Stimulated activated CD8-positive, alpha-beta memory T cell treated with anti-CD3 and anti-CD28 coated beads, Interleukin-4, amount 100 ng/mL, for 48 hours (primary cell): ENCODE measurements around the gene NAP1L1.

ENCODE experiments used
- DNase-seq: peaks from one replicate; pipeline ENCODE4 v3.0.0-alpha.2; 2020

The NAP1L1 gene

DNA sequence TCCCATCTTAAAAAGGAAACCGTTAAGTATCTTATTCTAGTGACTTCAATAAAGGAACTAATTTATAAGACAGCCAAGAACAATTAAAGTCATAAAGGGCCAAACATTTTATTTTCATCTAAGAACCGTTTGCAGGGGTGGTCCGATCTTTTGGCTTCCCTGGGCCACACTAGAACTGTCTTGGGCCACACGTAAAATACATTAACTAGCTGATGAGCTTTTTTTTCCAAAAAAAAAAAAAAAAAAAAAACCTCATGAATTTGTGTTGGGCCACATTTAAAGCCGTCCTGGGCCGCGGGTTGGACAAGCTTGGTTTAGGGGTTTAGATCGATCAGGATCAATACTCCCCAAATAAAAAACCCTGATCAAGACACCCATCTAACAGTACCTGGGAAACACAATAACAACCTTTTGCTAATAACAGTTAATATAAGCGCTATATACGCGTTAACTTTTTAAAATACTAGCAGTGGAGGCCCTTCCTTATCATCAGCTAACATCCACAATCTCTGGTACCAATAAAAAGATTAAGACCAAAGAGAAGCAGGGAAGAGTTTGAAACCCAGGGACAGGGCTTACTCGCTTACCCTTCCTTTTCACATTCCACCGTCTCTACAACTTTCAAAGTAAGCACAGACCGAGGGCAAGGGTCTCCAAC lies 1.1 kb downstream of the NAP1L1 start:
- no peak for DNase-seq

DNA sequence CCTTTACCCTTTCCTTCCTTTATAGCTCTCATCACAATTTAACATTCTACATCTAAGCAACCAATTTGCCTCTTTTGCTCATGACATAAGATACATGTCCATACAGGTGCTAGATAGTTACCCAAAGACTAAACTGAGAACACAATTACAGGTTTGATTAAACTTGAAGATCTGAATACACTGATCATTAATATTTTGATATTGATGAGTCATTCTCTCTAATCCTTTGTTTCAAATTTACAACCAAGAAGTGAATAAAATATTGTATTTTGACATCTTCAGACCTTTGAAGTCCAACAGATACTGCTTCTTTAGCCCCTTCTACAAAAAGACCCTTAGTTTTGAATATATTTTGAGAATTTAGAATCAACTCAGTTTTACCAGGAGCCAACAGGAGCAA lies 2.6 kb downstream of the NAP1L1 start:
- DNase-seq, result no peak

DNA sequence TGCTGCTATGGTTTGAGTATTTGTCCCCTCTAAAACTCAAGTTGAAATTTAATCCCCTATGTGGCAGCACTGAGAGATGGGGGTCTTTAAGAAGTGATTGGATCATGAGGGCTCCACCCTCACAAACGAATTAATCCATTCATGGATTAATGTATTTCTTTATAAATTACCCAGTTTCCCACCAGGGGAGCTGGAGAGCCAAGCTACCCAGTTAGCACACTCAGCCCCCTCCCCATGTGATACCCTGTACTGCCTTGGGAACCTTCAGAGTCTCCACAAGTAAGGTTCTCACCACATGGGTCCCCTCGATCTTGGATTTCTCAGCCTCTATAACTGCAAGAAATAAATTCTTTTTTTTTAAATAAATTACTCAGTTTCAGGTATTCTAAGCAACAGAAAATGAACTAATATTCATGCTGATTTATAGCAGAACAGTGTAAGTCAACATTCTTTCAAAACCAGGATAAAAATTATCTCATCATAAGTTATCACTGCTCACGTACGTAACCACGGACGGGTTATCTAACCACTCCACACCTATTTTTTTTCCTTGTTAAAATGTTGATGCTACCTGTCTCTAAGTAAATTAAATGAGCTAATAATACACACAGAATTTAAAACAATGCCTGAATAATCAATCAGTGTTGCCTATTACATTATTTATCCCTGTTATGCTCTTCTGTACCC lies 3.6 kb downstream of the NAP1L1 start:
- no peak for DNase-seq

DNA sequence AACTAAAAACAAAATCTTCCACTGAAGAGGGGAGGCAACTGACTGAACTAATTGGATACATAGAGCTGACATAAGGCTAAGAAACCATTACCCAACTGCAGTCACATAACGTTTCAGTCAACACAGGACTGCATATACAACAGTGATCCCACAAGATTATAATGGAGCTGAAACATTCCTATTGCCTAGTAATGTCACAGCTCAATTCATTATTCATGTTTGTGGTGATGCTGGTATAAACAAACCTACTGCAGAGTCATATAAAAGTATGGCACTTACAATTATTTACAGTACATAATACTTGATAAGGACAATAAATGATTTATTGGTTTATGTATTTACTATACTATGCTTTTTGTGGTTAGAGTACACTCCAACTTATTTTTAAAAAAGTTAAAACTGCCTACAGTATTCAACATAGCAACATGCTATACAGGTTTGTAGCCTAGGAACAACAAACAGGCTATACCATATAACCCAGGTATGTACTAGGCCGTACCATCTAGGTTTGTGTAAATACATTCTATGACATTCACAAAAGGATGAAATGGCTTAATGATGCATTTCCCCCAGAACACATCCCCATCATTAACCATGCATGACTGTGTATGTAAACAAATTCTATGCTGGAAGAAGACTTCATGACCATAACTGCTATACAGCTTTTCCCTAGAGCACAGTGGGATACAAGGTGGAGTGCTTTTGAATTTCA lies 4.3 kb downstream of the NAP1L1 start:
- DNase-seq, result no peak

DNA sequence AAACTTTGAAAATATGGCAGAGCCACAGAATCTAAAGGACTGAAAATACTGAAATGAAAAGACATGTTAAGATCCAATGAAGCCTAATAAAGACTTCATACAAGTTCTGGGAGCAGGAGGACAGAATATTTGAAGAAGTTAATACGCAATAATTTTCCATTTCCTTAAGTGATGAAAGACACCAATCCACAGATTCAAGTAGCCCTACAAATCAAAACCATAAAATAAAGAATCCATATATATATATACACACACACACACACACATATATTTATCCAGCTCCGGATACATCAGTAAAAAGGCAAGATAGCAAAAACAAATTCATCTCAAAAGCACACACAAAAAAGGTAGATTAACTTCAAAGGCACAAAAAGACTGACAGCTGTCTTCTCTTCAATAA lies 5.7 kb downstream of the NAP1L1 start:
- no peak for DNase-seq

DNA sequence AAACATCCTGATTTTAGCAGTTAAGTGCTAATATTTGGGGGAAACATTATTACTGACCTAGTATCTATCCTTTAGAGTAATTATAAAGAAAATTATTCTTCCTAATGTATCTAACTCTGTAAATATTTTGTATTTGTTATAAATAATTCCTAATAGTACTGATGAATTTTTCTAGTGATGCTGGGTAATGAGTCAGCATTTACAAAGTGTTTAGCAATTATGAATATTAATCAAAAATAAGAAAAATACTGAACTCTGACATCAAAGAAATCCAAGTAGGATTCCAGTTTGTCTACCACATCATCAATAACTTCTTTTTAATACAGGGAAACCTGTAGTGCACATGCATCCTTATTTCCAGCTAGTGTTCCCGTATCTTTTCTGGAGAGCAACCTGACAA lies 9.0 kb downstream of the NAP1L1 start:
- DNase-seq, result no peak

DNA sequence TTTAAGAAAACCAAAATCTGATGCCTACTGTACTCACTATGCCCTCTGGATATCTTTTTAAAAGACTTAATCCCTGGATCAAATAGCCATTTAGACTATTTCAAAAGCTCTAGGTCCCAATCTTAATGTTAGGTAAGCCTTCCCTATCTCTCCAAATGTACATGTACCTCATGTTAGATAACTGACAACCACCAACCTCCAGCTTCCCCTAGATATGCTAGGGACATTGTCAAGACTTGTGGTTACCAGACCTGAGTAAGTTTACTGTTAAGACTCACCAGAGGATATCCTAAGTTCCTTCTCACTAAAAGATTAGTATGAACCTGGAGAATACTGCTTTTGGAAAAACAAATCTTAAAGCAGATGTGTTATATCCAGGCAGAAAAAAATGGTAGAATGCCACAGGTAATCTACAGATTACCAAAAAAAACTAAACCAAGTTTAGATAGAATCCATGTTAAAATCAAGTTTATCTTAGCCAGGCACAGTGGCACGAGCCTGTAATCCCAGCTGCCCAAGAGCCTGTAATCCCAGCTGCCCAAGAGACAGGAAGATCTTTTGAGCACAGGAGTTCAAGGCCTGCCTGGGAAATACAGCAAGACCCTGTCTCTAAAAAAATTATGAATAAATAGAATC lies 9.7 kb downstream of the NAP1L1 start:
- DNase-seq, result no peak

DNA sequence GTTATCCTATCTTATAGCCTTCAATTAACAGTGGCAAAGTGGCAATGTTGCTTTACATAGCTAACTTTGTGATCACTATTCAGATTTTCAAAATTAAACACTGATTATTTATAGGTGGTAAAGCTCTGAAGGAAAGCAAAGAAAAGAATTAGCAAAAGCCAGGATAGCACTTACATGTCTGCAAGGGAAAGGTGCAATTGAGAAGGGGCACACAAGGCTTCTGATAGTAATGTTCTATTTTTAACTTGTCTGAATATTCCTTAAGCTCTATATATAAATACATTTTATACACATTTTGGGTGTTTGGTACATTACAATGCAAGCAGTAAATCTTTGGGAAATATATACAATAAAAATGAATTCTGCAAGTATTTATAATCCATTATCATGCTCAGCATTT lies 10.9 kb downstream of the NAP1L1 start:
- no peak for DNase-seq

DNA sequence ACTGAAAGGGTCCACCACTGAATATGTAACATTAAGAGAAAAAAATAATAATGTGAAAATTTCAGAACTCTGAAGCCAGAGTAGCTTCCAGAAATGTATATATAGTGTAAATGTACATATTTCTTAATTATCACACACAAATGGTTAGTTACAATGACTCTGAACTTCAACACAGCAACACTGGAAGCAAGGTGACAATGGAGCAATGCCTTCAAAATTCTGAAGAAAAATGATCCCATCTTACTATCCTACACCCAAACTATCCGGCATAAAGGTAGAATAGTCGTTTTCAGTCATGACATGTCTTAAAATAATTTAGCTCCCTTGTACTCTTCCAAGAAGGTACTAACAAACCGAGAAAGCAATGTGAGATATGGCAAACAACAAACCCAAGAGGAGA lies 11.9 kb downstream of the NAP1L1 start:
- no peak for DNase-seq

DNA sequence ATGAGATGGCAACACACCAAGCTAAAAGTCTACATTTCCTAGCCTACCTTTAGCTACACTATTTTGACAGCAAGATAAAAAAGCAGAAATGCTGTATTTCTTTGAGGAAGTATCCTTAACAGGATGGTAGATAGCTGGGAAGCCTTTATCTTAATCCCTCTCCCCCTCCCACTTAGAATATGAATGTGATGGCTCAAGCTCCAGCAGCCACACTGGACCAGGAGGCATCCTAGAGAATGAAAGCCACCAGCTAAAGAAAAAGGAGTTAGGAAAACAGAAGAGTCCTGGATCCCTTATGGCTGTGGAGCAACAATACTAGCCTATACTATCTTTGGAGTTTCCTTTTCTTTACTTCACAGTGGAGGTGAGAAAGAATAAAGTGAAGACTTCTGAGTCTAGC lies 15.1 kb downstream of the NAP1L1 start:
- no peak for DNase-seq

DNA sequence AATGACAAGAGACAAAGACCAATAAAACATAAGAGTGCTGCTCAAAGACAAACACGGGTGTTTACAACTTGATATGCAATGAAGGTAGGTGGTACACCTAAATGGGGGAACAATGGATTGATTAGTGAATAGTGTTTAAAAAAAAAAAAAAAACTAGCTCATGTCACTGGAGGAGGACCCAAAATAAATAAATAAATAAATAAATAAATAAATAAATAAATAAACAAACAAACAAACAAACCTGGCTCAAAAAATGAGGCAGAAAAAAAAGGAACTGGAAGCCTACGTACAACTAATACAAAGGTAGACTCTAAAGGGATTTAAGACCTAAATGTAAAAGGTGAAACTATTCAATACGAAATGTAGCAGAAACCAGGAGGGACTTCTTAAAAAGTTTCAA lies 18.6 kb downstream of the NAP1L1 start:
- DNase-seq, result no peak

DNA sequence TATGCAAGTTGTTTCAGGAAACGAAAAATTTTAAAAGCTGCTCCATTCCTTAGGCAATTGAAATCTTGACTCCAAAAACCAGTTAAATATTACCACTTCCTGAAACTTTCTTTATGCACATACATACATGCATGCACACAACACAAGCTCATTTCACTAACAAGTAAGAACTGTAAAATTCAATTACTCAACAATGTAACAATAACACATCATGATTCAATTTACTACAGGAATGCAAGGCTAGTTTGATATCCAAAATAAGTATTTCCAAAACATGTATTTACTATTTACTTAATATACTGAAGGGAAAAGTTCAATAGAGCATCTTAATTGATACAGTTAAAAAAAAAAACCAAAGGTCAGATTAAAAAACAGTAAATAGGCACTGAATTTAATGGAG lies 19.6 kb downstream of the NAP1L1 start:
- DNase-seq, result no peak

DNA sequence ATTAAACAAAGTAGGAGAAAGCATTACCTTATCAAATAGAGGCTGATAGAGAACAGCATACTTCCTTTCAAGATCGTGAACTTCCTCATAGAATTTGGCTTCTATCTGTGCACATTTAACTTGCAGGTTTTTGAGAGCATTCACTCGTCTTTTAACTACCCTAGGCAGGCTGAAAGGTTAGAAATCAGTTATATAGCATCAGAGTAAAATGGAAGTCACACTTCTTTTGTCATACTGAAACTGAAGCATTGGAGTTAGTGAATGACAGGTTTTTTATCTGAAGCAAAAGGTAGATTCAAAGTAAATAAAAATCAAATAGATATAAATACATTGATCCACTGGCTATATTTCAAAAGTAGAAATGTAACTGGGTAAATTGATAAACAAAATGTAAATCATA lies 24.4 kb downstream of the NAP1L1 start:
- DNase-seq, result no peak

DNA sequence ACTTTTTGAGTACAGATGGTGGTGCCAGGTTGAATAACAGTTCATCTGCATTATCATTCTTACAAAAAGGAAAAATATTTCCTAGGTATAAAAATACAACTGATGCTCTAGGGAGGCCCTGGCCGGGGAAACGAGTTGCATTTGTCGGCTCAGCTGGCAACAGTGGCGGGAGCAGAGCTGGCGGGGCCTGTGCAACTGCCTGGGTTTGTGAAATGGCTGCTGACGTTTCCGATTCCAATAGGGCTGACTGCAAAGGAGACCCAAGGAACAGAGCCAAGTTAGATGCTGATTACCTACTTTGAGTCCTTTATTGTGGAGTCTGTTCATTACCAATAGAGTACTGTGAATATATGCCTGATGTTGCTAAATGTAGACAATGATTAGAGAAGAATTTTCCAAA lies 27.2 kb downstream of the NAP1L1 start:
- DNase-seq, result no peak

DNA sequence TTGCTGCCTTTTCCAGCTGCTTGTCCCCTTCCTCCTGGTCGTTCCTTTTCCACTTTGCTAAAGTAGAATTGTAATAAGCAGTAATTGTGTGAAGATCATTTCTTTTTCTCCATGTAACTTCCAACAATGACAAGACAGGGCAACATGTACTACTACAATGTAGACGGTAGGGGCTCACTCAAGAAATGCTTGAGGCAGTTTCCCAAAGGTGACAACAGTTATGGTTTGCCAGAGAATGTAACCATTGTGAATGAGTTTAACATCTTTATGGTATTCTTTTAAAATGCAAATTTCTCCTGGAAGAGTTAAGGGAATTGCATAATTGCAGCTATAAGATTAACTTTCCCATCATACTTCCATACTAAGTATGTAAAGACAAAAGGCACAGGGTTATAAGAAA lies 29.1 kb downstream of the NAP1L1 start:
- DNase-seq, result no peak

DNA sequence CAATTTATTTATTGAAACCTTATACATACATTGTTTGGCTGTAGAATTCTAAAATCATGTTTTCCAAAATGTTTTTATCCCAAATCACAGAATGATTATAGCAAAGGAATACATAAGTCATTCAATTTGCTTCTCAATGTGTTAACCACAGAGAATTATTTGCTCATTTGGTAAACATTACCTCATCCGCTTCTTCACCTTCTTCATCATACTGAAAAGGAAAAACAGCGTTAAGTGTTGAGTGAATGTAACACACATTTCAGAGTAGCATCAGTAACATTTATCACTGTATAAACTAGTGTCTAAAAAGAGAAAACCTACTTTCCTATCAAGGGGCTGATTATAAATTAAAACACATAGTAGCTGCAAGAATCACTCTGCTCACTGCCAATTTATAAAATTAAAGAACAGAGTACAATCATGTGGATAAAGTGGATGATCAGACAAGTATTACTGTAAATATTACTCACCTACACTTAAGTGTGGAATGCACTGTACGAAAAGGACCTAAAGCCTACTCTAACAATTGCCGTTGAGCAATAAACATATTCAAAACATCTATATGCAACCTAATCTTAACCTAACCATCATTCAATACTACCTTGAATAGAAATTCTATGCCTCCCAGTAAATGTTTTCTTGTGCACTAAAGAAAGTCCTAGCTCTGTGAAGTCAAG lies 34.8 kb downstream of the NAP1L1 start:
- no peak for DNase-seq

DNA sequence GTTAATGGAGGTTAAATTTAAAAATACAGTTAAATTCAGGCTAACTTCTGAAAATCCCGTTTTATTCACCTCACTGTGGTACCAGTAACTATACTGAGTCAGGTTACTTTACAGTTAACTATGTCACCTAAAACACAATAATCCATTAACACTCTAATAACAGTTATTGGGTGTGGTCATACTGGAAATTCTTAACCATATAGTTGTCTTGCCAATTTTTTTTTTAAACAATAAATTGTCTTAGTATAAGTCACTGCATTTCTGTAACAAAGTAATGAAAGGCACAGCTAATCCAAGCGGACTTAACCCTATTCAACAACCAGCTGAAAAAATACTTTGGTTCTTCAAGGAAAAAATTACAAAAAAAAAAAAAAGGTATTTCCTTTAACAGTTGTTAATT lies 36.7 kb downstream of the NAP1L1 start:
- DNase-seq, result no peak

DNA sequence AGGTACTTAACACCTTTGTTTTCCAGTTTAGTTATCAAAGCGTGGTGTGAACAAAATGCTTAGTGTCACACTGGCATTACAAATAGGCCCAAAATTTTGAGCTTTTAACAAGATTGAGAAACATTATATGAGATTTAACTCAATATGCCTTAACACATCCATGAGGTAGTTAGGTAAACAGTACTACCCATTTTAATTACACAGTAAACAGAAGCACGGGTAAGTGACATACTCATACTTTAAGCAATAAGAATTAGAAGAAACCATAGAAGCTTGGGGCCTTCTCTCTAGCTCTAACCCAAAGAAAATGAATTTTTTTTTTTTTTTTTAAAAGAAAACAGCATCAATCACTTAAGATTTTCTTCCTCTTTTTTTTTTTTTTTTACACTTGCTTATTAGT lies 37.4 kb downstream of the NAP1L1 start:
- DNase-seq, result no peak

DNA sequence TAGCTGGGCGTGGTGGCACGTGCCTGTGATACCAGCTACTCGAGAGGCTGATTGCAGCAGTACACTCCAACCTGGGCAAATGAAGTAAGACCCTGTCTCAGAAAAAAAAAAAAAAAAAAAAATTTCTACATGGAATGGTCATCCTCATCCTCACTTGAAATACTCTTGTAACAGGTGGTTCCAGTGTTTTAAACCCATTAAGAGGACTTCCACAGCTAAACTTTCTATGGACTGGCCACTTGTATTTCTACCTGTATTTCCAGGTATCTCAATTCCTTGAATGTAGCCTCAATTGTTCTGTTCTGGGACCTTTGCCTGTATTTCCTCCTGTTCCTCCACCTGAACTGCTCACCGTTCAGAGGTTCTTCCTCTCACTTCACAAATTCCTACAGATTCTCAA lies 41.1 kb downstream of the NAP1L1 start:
- no peak for DNase-seq

DNA sequence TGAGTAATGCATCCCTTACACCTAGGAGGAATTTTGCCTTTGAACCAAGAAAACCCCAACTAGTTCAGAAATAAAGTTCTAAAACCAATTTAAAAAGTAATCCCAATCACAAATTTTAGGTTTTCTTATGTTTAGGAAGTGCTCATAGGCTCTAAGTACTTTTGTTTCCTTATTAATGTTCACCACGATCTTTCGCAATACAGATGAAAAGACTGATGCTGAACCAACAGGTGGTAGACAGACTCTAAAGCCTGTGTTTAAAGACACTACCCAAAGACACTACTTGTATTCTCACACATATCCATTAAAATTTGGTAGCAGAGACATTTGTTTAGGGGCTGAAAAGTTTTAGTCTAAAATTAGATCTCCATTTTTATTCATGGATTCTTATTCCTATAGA lies 42.3 kb downstream of the NAP1L1 start:
- DNase-seq, result no peak

DNA sequence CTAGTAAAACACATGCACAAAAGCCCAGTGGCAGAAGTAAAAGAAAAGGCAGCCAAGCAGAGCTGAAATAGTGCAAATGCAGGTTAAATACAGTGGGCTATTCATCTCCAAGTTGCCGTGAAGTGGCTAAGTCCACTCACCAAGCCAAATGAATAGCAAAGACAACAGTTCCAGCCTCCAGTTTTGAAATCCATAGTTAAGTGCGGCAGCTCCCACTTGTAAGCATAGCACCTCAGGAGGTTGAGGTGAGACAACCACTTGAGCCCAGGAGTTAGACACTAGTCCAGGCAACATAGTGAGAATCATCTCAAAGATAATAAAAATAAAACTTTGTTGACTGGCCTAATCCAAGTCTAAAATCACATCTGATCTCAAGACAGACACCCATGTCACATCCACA lies 43.1 kb downstream of the NAP1L1 start:
- no peak for DNase-seq

DNA sequence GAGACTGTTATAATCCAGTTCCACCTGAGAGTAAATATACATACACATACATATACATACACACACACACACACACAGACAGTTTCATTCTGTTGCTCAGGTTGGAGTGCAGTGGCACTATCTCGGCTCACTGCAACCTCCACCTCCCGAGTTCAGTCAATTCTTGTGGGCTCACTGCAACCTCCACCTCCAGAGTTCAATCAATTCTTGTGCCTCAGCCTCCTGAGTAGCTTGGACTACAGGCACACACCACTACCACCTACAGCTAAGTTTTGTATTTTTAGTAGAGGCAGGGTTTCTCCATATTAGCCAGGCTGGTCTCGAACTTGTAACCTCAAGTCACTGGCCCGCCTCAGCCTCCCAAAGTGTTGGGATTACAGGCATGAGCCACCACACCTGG lies 44.0 kb downstream of the NAP1L1 start:
- no peak for DNase-seq

DNA sequence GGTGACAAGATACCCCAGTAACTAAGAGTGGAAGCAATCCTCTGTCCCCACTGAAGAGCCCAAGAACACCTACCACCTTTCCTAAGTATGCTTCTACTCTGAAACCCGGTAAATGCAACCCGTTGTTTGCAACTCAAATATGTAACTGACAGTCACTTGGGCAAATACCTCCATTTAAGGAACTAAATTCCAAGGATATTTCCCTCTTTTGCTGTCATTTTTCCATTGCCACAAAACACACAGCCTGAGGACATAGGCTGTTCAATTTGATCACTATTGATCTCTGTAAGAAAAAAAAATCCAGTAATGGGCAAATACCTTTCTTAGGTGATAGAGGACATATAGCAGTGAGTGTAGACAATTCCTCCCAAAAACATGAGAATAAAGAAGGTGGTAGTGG lies 46.3 kb downstream of the NAP1L1 start:
- DNase-seq, result no peak
